ENCODE data around the gene LPP. TPM values are rescaled to one million over a fixed set of nuclear protein-coding genes. Genes with fewer than 3 reads are reported as not detected.

The LPP gene
- total RNA-seq, 2 donors from 2014 or later, result 1,568 to 1,607 TPM

DNA sequence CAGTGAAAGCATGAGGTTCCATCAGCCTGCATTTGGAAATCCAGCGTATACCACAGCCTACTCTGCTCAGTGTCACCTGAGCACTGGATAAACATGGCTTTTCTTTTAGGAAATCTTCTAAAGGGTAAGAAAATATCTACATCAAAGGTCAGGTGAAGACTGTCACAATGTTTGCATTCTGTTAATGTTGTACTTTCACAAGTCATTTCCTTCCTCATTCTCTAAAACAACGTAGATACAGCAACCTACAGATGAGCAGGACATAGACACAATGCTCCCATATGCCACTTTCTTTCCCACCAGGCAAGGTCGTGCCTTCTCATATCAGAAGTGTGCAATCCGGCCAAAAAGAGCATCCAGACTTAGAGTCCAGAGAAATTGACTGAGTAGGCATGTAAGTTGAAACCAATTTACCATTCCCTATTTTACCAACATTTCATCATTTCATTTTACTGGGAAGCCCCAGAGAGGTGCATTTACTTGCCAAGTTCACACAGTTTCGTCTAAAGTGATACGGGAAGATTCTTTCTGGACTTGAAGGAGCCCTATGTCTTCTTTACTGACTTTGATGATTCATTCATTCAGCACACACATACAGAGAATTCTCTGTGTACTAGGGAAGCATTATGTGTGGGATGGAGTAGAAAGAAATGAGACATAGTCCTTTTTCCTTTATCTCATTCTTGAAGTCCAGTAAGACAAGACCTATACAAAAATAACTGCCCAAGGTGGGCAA is 30.6 kb upstream of the LPP start:
- Histone ChIP-seq H3K4me1 (ENCODE audit: control insufficient read depth in 1 of 2, low read depth in 2 of 2) (peaks cover 0 to 35% of the 10 kb centered on the region in 2 donors), H3K4me3 (no peak overlapping the region), H3K9me3 (no peaks in the 10 kb centered on the region), H3K27ac (no peak overlapping the region), H3K27me3 (replicated peaks; ENCODE audit: insufficient read depth) (no peaks in the 10 kb centered on the region), H3K36me3 (no peaks in the 10 kb centered on the region)
- TF ChIP-seq CTCF (IDR thresholded peaks at IDR 0.05), result no peak
- ATAC-seq (ENCODE audit: insufficient number of reproducible peaks, low FRiP score, low read depth), result no peak
- no peak for DNase-seq (ENCODE audit: low spot score)

GRCh38 chr3:188124184-188124583 is 29.8 kb upstream of the LPP start:
- ATAC-seq (ENCODE audit: insufficient number of reproducible peaks, low FRiP score, low read depth) (no peak), DNase-seq (ENCODE audit: low spot score) (no peak)
- no peak overlapping the region for H3K4me3 ChIP-seq
- H3K9me3 ChIP-seq, result no peaks in the 10 kb centered on the region
- no peak for TF ChIP-seq CTCF (IDR thresholded peaks at IDR 0.05)
- H3K27ac ChIP-seq, result no peak overlapping the region
- peaks cover 5 to 42% of the 10 kb centered on the region in 2 donors for H3K4me1 ChIP-seq (ENCODE audit: control insufficient read depth in 1 of 2, low read depth in 2 of 2)
- no peaks in the 10 kb centered on the region for H3K36me3 ChIP-seq
- H3K27me3 ChIP-seq (replicated peaks; ENCODE audit: insufficient read depth), result no peaks in the 10 kb centered on the region

- peaks cover 5 to 42% of the 10 kb centered on the region in 2 donors for H3K4me1 ChIP-seq (ENCODE audit: control insufficient read depth in 1 of 2, low read depth in 2 of 2)
- H3K36me3 ChIP-seq, result no peaks in the 10 kb centered on the region
- no peak for DNase-seq (ENCODE audit: low spot score)
- no peak for TF ChIP-seq CTCF (IDR thresholded peaks at IDR 0.05)
- no peak overlapping the region for H3K27ac ChIP-seq
- no peak overlapping the region for H3K4me3 ChIP-seq
- no peak for ATAC-seq (ENCODE audit: insufficient number of reproducible peaks, low FRiP score, low read depth)
- H3K9me3 ChIP-seq, result no peaks in the 10 kb centered on the region
- no peaks in the 10 kb centered on the region for H3K27me3 ChIP-seq (replicated peaks; ENCODE audit: insufficient read depth)
These were observed 28.9 kb upstream of the LPP start for GRCh38 chr3:188125076-188125475.

- H3K36me3 ChIP-seq, result no peaks in the 10 kb centered on the region
- H3K27ac ChIP-seq, result peak overlapping the region; percentile 54 to 68
- no peak for ATAC-seq (ENCODE audit: insufficient number of reproducible peaks, low FRiP score, low read depth)
- no peak overlapping the region for H3K4me3 ChIP-seq
- no peaks in the 10 kb centered on the region for H3K9me3 ChIP-seq
- no peak for TF ChIP-seq CTCF (IDR thresholded peaks at IDR 0.05)
- H3K4me1 ChIP-seq (ENCODE audit: control insufficient read depth in 1 of 2, low read depth in 2 of 2), result peaks cover 5 to 42% of the 10 kb centered on the region in 2 donors
- no peak for DNase-seq (ENCODE audit: low spot score)
- no peaks in the 10 kb centered on the region for H3K27me3 ChIP-seq (replicated peaks; ENCODE audit: insufficient read depth)
These were observed 27.7 kb upstream of the LPP start for GRCh38 chr3:188126276-188126675.

DNA sequence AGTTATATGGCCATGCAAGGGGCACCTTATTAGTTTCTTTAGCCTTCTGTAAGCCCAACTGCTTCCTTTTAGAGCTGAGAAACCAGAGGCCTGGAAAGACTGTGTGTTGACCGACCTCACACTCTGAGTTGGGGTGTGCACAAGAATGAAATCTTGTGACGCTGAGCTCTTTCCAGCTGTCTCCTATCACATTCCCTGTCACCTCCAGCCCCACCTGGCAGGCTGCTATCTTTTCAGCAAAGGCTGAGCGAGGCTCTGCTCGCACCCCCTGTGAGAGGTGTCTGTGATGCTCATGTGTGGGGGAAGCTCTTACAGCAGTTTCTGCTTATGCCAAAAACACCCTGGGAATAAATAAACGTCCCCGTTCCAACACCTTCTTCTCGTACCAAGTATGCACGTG is 27.0 kb upstream of the LPP start:
- no peak for DNase-seq (ENCODE audit: low spot score)
- H3K9me3 ChIP-seq, result no peaks in the 10 kb centered on the region
- peaks cover 5 to 42% of the 10 kb centered on the region in 2 donors for H3K4me1 ChIP-seq (ENCODE audit: control insufficient read depth in 1 of 2, low read depth in 2 of 2)
- H3K4me3 ChIP-seq, result no peak overlapping the region
- H3K27ac ChIP-seq, result peak overlapping the region; percentile 54 to 68
- no peak for TF ChIP-seq CTCF (IDR thresholded peaks at IDR 0.05)
- no peak for ATAC-seq (ENCODE audit: insufficient number of reproducible peaks, low FRiP score, low read depth)
- no peaks in the 10 kb centered on the region for H3K27me3 ChIP-seq (replicated peaks; ENCODE audit: insufficient read depth)
- no peaks in the 10 kb centered on the region for H3K36me3 ChIP-seq
